ENCODE data around the gene MSI2.

MSI2 gene

GRCh38 chr17:57535249-57535966 is 279.1 kb downstream of the MSI2 start:
- no peak for DNase-seq (ENCODE audit: low read depth)
- no peak overlapping the region for H3K4me3 ChIP-seq (ENCODE audit: low read depth, low read length)
- no peak for TF ChIP-seq CTCF (IDR thresholded peaks at IDR 0.05; ENCODE audit: insufficient read depth, low read depth, low read length, missing control alignments)

GRCh38 chr17:57536289-57536688 is 280.0 kb downstream of the MSI2 start:
- H3K4me3 ChIP-seq (ENCODE audit: low read depth, low read length) = no peak overlapping the region
- no peak for TF ChIP-seq CTCF (IDR thresholded peaks at IDR 0.05; ENCODE audit: insufficient read depth, low read depth, low read length, missing control alignments)
- no peak for DNase-seq (ENCODE audit: low read depth)

GRCh38 chr17:57536789-57537523 is 280.6 kb downstream of the MSI2 start:
- DNase-seq (ENCODE audit: low read depth) = no peak
- no peak overlapping the region for H3K4me3 ChIP-seq (ENCODE audit: low read depth, low read length)
- TF ChIP-seq CTCF (IDR thresholded peaks at IDR 0.05; ENCODE audit: insufficient read depth, low read depth, low read length, missing control alignments) = no peak

DNA sequence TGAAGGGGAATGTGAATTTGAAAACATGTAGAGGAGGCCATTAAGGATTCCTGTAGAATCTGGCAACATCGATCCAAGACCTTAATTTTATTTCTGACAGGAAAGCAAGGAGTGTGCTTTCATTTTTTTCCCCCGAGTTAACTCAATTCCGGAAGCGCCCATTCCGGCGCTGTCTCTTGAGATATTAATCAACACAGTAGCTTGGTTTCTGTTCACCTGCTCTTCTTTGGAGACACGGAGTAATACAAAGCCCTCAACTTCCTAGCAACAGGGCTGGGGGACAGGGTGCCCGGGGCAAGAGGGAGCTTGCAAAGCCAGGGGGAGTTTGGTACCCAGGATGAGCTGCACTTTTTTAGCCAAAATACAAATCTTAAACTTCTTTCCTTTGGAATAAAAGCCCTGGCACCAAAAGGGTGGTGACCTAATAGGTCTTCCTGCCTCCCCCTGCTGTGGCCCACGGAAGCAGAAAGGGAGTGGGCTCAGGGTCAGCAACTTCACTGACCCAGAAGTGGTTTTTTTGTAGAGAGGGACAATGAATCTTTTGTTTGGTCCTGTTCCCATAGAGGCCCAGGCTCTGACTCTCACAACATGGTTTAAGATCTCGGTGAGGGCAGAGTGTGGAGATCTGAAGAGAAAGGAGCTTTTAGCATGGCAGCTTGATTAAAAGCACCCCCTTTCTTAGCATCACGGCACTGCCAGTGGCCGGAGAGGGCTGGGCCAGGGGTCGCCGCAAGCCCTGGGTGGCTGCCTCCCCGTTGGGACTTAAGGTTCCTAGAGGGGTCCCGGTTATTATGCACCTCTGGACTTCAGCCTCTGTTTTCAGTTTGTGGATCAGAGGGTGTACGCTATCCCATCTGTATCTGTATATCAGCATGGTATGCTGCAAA is 281.4 kb downstream of the MSI2 start:
- no peak for TF ChIP-seq CTCF (IDR thresholded peaks at IDR 0.05; ENCODE audit: insufficient read depth, low read depth, low read length, missing control alignments)
- no peak for DNase-seq (ENCODE audit: low read depth)
- H3K4me3 ChIP-seq (ENCODE audit: low read depth, low read length) = no peak overlapping the region

DNA sequence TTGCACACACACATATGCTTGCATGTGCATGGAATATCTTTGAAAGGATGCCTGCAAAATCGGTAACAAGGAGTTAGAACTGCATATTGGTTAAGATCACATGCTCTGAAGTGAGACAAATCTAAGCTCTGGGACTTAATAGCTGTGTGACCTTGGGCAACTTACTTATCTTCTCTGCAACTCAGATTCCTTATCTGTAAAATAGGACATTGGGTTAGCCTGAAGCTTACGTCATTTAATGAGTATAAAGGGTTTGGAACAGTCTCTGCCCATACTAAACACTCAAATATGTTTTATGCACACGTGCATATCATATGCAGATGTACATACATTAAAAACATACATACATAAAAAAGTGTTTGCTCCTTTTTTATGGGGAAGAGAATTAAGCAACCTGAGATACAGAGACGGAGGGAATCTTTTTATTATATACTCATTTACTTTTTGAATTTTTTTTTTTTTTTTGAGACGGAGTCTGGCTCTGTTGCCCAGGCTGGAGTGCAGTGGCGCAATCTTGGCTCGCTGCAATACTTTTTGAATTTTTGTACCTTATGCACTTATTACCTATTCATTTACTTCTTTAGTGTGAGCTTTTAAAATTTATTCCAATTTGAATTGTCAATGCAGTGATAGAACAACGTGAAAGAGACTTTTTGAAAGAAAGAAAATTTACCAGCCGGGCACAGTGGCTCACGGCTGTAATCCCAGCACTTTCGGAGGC is 282.6 kb downstream of the MSI2 start:
- H3K4me3 ChIP-seq (ENCODE audit: low read depth, low read length) = no peak overlapping the region
- TF ChIP-seq CTCF (IDR thresholded peaks at IDR 0.05; ENCODE audit: insufficient read depth, low read depth, low read length, missing control alignments) = no peak
- DNase-seq (ENCODE audit: low read depth) = no peak

DNA sequence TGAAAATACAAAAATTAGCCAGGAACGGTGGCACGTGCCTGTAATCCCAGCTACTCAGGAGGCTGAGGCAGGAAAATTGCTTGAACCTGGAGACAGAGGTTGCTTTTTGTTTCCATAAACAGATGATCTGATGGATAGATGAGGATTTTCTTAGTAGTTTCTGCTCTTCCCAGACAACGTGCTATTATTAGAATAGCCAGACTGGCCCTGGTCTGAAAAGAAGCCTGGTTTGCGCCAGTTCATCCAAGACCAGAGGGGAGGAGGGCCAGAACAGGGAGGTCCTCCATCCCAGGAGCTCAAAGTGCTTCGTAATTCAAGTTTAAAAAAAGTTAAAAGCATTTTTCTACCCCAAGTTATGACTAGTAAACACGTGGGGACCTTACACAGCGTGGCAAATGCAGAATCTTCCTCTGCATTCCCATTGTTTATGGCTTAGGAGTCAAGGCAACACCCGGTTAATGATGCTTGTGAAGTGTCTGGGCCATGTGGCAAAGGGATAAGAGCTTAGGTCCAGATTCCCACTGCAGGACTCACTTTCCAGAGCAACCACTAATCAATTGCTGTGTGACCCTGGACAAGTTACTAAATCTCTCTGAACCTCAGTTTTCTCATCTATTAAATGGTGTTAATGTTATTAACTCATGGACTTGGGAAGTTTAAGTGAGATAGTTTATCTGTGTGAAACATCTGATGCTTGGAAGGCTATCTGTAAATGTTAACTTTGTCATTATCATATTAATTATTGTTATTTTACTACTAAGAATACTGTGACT is 283.4 kb downstream of the MSI2 start:
- no peak overlapping the region for H3K4me3 ChIP-seq (ENCODE audit: low read depth, low read length)
- no peak for DNase-seq (ENCODE audit: low read depth)
- no peak for TF ChIP-seq CTCF (IDR thresholded peaks at IDR 0.05; ENCODE audit: insufficient read depth, low read depth, low read length, missing control alignments)
